ENCODE results near the gene ESCO1.

The ESCO1 gene

DNA sequence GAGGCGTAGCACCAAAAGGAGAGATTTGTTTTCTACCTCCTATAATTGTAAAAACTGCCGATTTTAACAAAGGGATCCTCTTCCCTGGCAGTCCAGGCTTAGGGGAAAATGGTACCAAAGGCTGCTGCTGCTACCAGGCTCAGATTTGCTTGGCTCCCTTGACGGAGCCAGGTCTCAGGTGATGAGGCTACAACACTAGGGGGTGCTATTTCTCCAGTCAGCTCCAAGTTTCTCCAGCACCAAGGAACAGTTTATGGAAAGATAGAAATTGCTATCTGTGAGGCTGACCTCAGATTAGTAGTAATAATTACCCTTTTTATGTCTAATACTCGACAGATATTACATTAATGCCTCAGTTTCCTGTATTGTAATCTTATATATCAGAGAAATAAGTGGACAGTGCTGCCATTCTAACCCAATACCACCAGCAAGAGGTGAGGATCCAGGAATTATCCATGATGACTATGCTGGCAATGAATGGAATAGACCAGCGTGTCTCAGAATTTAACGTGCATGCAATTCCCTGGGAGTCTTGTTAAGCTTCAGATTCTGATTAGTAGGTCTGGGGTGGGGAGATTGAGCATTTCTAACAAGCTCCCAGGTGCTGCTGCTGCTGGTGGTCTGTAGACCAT is 111.3 kb downstream of the ESCO1 start:
- peak; percentile 63 for DNase-seq (ENCODE audit: low read depth)

DNA sequence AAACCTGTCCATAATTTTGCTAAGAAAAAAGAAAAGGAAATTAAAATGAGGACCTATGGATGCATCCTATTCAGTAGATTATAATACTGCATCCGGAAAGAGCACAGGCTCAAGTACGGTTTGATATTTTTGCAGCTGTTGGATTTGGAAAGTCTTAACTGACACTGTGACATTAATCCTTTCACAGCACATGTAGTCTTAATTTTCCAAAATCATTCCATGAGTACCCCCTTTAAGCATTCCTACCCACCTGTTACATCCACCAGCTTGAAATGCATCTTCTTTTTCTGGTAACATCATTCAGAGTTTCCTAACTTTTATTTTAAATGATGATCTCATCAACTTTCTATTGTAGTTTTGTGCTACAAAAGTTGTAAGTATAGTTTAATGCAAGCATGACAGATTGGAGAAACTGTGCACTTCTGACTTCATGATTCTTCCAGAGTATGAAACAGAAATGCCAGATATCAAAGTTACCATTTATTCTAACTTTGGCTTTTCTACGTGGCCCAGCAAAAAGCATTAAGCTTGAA is 113.5 kb downstream of the ESCO1 start:
- DNase-seq (ENCODE audit: low read depth), result no peak

DNA sequence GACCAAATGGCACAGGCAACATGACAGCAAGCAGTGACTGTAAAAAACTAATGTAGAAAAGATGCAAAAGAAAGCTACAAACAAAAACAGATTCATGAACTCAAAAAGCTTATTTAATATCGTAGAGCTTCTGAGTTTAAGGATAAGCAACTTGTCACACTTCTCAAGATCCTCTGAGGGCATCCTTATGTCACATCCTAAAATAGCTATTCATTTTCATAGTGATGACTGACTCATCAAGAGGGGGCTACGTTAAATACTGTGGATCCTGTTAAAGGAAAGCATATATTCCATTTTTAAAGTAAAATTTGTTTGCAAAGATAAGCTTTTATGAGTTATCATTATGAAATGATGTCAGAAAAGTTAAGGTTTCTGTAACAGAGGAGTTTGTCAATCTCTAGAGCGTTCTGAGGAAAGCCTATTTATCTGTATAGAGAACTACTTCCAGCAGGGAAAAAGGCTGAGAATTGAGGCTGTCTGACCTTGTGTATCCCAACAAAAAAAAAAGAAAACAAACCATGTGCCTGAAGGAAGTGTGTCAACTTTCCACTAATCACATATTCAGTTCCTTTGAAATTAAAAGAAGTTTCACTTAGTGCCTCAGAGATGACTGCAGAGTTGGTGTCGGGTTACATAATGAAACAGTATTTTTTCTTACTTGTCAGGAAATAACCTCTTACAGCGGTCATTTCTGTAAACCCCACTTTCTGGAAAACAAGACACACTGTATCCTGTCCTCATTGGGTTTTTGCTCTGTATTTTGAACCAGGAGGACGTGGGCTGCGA is 115.5 kb downstream of the ESCO1 start:
- peak; percentile 56 for DNase-seq (ENCODE audit: low read depth)

DNA sequence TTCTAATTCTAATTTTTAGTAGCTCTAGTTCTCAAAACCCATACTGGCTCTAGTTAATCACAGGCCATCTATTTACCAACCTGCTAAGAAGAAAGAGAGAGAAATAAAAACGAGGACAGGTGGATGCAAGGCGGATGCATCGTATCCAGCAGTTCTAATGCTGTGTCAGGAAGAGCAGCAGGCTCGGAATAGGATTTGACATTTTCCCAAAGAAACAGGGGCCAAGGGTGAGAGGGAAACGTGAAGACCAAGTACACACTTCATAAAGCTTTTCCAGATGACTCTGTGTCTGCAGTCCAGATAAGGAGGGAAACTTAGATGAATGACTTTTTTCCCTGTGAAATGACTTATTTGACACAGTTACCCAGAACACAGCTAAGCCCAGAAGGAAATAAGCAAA is 117.5 kb downstream of the ESCO1 start:
- no peak for DNase-seq (ENCODE audit: low read depth)

DNA sequence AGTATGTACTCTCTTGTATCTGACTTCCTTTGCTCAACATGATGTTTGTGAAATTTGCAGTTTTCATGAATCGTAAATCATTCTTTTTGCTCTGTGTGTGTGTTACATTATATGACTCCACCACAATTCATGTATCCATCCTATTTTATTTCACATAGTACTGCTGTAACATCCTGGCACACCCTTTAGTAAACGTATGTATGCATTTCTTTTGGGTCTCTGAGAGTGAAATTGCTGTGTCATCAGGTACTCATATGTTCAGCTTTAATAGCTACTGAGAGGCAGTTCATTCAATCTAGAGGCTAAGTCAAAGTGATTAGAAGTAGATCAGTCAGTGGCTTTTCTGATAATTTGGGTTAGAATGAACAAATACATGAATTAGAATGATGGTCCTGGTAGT is 118.8 kb downstream of the ESCO1 start:
- DNase-seq (ENCODE audit: low read depth), result no peak

DNA sequence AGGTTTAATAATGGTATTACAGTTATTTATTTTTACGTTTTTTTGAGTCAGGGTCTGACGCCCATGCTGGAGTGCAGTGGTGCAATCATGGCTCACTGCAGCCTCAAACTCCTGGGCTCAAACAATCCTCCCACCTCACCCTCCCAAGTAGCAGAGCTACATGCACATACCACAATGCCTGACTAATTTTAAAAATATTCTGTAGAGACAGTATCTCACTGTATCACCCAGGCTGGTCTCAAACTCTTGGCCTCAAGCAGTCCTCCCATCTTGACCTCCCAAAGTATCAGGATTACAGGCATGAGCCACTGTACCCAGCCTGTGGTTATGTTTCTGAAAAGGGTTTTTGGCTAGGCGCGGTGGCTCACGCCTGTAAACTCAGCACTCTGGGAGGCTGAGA is 120.8 kb downstream of the ESCO1 start:
- peak; percentile 27 for DNase-seq (ENCODE audit: low read depth)

Measured in iris pigment epithelial cell (primary cell).